Mucosa of descending colon (tissue), 3 donors: Measurements from ENCODE around the gene TEKT5. TPM values are rescaled to one million over a fixed set of nuclear protein-coding genes. Genes with fewer than 3 reads are reported as not detected.

Experiments
- ATAC-seq: fragments of 200-7000 bp; cut with Tn5 transposase; one replicate; pipeline ENCODE4 v1.9.1; 2020; ENCODE audit warnings: mild to moderate bottlenecking, moderate library complexity
- DNase-seq, 3 donors: peaks; one replicate each; pipeline ENCODE4 v3.0.0-alpha.2; 2020
- H3K36me3 ChIP-seq: fragments of 200-600 bp; one replicate; pipeline ENCODE4 v1.8.0; 2021; ENCODE audit warnings: low read depth, mild to moderate bottlenecking
- H3K4me1 ChIP-seq: fragments of 200-600 bp; one replicate; pipeline ENCODE4 v1.8.0; 2021; ENCODE audit warnings: low read depth, mild to moderate bottlenecking
- H3K4me3 ChIP-seq: fragments of 200-600 bp; one replicate; pipeline ENCODE4 v1.8.0; 2021; ENCODE audit warnings: mild to moderate bottlenecking
- H3K9me3 ChIP-seq: fragments of 200-600 bp; one replicate; pipeline ENCODE4 v1.8.0; 2021; ENCODE audit warnings: mild to moderate bottlenecking
- intact Hi-C, 2 donors: fragments of 100-400 bp; cut with DNase I in 1 of 2; cut with micrococcal nuclease in 1 of 2; formaldehyde crosslinking; loops; one replicate each; pipeline versions ENCODE4 v1.11.0 to v1.11.1; 2022; cut with DNase I, micrococcal nuclease
- total RNA-seq, 3 donors: library from RNA; stranded (reverse); fragmentation: NEBNext Ultra II Directional in 2 of 3; extraction: Animal tissue kit (Norgen Biotek cat#: 25700) in 2 of 3; gene quantifications; one replicate each; pipeline versions ENCODE4 v1.2.1 to v1.2.4, GENCODE V29; 2021 to 2023
- TF ChIP-seq, protein P1 (sequence below): fragments of 200-600 bp; IDR thresholded peaks from one replicate; pipeline ENCODE4 v1.8.0; 2022; ENCODE audit warnings: antibody characterized with exemption, mild to moderate bottlenecking
- donor health status: DM: no; HTN: no; CAD: no; lungs with moderate emphysema.
- donor health status: DM: no; HTN: no; CAD: no.
- donor health status: DM: no; HTN: yes; CAD: no.

Gene TEKT5
- total RNA-seq, 3 donors from 2014 or later, result 0.28 to 0.90 (median 0.46) TPM

DNA sequence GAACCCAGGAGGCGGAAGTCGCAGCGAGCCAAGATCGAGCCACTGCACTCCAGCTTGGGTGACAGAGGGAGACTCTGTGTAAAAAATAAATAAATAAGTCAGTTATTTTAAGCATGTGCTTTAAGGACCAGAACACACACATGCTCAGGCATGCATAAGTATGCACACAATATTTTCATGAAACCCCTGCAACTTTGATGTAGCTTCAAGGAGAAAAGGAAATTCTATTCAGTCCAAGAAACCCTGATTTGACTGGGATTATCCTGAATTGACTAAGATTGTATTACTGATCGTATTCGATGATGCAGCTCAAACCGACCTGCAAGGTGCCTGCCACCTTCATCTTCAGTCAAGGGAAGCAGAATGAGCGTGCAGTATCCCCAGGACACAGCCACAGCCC lies 841 bp downstream of the TEKT5 start:
- intact Hi-C loops, result no loop called here
- Histone ChIP-seq H3K4me1 (peaks cover 1% of the 10 kb centered on the region), H3K4me3 (no peak overlapping the region), H3K9me3 (no peaks in the 10 kb centered on the region), H3K36me3 (no peaks in the 10 kb centered on the region)
- TF ChIP-seq, protein P1, sequence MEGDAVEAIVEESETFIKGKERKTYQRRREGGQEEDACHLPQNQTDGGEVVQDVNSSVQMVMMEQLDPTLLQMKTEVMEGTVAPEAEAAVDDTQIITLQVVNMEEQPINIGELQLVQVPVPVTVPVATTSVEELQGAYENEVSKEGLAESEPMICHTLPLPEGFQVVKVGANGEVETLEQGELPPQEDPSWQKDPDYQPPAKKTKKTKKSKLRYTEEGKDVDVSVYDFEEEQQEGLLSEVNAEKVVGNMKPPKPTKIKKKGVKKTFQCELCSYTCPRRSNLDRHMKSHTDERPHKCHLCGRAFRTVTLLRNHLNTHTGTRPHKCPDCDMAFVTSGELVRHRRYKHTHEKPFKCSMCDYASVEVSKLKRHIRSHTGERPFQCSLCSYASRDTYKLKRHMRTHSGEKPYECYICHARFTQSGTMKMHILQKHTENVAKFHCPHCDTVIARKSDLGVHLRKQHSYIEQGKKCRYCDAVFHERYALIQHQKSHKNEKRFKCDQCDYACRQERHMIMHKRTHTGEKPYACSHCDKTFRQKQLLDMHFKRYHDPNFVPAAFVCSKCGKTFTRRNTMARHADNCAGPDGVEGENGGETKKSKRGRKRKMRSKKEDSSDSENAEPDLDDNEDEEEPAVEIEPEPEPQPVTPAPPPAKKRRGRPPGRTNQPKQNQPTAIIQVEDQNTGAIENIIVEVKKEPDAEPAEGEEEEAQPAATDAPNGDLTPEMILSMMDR, result no peak
- ATAC-seq (no peak), DNase-seq (no peak)

DNA sequence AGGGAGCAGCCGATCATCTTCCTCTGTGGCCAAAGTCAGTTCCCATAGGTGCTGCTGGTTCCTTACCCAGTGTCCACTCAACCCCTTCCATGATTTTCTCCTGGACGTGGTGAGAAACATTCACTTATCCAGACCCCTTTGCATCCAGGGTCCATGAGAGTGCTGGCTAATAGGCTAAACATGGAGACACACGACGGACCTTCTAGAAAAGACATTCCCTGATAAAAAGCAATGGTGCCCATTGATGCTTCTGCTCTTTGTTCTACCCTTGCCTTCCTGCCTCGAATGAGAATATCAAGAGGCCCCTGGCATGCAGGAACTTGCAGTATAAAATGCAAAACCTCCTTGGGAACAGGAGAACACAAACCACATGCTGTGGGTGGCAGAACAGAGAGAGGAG lies 2.3 kb downstream of the TEKT5 start:
- Histone ChIP-seq H3K4me1 (peaks cover 8% of the 10 kb centered on the region), H3K9me3 (no peaks in the 10 kb centered on the region), H3K4me3 (no peak overlapping the region), H3K36me3 (no peaks in the 10 kb centered on the region)
- intact Hi-C loops, result no loop called here
- DNase-seq (no peak), ATAC-seq (no peak)
- TF ChIP-seq, protein P1, result no peak

DNA sequence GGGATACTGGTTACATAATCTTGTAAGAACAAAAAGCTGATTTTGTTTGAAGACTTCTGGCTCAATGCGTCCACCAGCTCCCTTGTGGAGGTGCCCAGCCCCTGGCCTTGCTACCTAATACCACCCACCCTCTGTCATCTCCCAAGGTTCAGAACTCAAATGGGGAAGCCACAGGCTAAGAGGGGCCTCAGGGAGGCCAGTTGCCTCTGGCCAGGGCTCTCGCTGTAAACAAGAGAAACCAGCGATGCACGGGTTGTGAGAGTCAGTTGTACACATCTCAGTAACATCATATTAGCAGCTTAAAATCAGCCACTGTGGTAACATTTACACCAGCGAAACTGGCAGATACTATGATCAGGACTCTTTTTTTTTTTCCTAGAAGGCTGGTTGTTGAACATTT lies 6.0 kb downstream of the TEKT5 start:
- DNase-seq (no peak), ATAC-seq (peak; percentile 8)
- Histone ChIP-seq H3K36me3 (no peaks in the 10 kb centered on the region), H3K9me3 (no peaks in the 10 kb centered on the region), H3K4me1 (peaks cover 8% of the 10 kb centered on the region), H3K4me3 (no peak overlapping the region)
- TF ChIP-seq, protein P1, result no peak
- intact Hi-C loops, result no loop called here

DNA sequence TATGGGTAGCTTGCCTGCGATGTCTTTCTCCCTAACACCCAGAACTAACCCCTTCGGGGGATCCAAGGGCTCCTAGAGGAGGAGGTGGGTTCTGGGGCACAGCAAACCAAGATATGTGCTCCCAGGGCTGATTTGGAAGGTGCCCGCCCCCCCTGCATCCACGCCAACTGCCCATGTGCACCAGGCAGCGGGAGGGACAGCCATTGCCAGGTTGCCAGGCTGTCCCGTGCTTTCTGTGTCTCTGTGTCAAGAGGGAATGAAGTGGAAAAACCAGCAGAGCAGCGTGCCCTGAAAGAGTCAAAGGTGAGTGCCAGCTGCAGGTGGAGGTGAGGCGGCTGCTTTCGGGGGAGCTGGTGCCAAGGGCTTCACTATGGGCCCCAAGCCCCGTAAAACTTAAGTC lies 6.4 kb downstream of the TEKT5 start:
- TF ChIP-seq, protein P1, result no peak
- Histone ChIP-seq H3K9me3 (no peaks in the 10 kb centered on the region), H3K4me3 (no peak overlapping the region), H3K4me1 (peaks cover 8% of the 10 kb centered on the region), H3K36me3 (no peaks in the 10 kb centered on the region)
- intact Hi-C loops, result no loop called here
- DNase-seq (peak in 2 of 3 donors; percentile 71 to 81), ATAC-seq (peak; percentile 80)

DNA sequence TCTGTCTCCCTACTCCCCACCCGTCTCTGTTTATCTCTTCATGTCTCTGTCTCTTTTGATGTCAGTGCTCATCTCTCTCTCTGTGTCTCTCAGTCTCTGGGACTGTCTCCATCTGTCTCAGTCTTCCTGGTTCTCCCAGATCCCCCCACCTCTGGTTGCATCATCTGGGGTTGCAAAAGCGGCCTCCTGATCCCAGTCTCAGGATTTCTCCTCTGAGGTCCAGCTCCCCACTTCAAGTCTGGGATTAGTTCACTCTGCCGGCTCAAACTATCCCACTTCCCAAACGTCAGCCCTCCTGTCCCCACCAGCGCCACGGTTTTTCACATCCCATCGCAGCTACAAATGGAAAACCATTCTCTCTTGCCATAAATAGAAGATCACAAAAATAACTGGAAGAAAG lies 9.0 kb downstream of the TEKT5 start:
- no peaks in the 10 kb centered on the region for H3K9me3 ChIP-seq
- peaks cover 8% of the 10 kb centered on the region for H3K4me1 ChIP-seq
- ATAC-seq (no peak), DNase-seq (no peak)
- intact Hi-C loops, result no loop called here
- no peak overlapping the region for H3K4me3 ChIP-seq
- H3K36me3 ChIP-seq, result no peaks in the 10 kb centered on the region
- TF ChIP-seq, protein P1, result no peak

DNA sequence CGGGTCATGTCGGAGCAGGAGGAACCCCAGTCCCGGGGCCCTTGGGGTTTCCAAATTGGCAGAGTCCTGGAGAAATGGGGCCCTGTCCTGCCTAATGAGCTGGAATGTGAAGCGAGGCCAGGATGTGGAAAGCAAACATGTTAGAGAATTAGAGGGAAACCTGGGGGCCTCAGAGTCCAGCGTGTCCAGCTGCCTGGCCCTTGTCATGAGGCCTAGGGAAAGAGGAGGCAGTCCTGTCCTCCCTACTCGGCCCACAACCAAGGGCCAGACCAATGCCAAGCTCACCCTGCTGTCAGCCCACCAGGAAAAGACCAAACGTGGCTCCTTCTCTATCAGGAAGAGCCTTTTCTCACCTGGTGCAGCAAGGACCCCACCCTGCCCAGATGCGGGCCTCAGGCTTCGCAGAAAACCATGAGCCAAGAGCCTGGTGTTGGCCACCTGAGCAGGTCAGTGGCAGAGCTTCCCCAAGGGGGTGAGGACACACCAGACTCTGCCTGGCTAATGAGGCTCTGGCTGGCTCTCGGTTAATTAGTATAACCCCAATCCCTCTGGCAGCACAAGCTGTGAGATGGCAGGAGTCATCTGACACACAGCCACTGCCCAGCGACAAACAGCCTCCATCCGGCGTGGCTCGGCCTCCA lies 10.1 kb downstream of the TEKT5 start:
- Histone ChIP-seq H3K9me3 (no peaks in the 10 kb centered on the region), H3K4me1 (peaks cover 8% of the 10 kb centered on the region), H3K4me3 (no peak overlapping the region), H3K36me3 (no peaks in the 10 kb centered on the region)
- TF ChIP-seq, protein P1, result no peak
- DNase-seq, result no peak
- ATAC-seq, result no peak
- intact Hi-C loops, result no loop called here
